GM10266 (cell line): ENCODE results near the gene PRKG1.

Experiments used
- DNase-seq: peaks from one replicate; pipeline ENCODE4 v3.0.0; 2012; ENCODE audit errors: extremely low spot score
- TF ChIP-seq, protein P1 (sequence below): IDR thresholded peaks from 2 replicates; pipeline ENCODE4 v1.5.1; 2012; ENCODE audit warnings: mild to moderate bottlenecking, low read depth; ENCODE audit not compliant: control insufficient read depth, insufficient read depth; ENCODE audit errors: missing control alignments

The PRKG1 gene

DNA sequence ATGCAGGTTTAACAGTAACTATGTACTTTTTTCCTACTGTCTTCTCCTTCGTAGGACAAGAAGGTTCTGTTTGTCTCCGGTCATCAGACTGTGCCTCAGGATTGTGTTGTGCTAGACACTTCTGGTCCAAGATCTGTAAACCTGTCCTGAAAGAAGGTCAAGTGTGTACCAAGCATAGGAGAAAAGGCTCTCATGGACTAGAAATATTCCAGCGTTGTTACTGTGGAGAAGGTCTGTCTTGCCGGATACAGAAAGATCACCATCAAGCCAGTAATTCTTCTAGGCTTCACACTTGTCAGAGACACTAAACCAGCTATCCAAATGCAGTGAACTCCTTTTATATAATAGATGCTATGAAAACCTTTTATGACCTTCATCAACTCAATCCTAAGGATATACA is 1242.2 kb downstream of the PRKG1 start:
- TF ChIP-seq, protein P1, sequence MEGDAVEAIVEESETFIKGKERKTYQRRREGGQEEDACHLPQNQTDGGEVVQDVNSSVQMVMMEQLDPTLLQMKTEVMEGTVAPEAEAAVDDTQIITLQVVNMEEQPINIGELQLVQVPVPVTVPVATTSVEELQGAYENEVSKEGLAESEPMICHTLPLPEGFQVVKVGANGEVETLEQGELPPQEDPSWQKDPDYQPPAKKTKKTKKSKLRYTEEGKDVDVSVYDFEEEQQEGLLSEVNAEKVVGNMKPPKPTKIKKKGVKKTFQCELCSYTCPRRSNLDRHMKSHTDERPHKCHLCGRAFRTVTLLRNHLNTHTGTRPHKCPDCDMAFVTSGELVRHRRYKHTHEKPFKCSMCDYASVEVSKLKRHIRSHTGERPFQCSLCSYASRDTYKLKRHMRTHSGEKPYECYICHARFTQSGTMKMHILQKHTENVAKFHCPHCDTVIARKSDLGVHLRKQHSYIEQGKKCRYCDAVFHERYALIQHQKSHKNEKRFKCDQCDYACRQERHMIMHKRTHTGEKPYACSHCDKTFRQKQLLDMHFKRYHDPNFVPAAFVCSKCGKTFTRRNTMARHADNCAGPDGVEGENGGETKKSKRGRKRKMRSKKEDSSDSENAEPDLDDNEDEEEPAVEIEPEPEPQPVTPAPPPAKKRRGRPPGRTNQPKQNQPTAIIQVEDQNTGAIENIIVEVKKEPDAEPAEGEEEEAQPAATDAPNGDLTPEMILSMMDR = no peak

DNA sequence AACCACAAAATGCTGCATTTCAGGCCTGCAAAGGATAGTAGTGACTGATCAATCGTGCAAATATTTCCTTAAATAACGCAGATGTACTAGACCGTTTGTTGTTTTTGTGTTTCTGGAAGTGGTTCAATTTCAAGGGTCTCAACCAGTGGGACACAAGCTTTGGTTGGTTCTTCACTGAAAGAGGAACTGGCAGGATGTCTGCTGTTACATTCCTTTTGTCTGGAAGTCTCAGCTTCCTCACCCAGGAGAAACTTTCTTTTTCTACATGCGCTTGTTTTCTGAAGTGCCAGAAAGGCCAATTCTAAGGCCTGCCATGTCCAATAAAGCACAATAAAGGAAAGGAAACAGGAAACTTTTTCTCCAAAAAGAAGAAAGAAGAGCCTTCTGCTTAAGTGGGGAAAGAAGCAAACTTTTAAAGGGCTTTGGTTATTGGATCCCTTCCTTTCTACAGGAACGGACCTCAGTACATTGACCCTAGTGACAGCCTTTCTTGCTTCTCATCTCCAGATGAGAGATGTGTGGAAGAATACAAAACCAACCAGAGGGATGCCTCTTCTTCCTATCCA is 1243.9 kb downstream of the PRKG1 start:
- TF ChIP-seq, protein P1 = no peak
- DNase-seq = no peak

More for the DNA sequence above, 1242.2 kb downstream of the PRKG1 start:
- DNase-seq = no peak

DNA sequence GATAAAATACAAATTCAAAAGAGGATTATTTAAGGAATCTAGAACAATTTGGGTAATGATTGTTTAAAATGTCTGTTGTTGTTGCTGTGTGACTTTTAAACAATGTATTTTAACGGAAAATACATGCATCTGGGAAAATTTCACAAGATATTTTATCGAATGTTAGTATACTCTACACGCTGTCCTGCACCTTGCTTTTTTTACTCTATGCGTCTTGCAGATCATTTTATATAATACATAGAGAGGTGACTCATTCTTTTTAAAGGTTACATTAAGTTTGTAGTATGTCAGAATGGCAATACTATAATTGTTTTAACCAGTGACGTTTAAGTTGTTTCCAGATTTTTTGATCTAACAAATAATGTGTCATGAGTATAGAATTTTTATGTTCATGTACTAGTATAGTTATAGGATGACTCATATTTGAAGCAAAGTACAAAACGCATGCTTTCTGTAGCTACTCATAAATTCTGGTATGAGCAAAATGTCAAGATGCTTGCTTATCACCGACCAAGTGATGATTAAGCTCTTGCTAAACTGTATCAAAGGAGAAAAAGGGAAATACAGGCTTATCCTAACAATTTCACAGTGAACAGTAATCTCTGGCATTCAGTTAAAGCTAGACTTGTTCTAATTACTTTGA is 1244.7 kb downstream of the PRKG1 start:
- TF ChIP-seq, protein P1 = no peak
- DNase-seq = no peak

DNA sequence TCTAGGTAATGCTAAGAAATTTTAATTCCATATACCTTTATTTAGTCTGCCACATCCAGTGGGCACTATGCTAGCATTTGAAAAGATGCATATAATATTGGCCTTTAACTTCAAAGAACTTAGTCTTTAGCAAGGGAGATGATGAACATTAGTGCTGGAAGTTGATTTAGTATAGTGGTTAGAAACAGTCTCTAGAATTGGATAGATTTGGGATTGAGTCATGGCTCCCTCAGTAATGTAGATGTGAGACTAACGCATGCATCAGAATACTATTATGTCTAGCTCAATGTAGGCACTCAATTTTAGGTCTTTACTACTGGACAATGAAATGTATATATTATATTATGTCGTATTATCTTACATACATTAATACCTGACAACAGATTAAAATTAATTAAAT is 1245.6 kb downstream of the PRKG1 start:
- no peak for DNase-seq
- TF ChIP-seq, protein P1 = no peak

DNA sequence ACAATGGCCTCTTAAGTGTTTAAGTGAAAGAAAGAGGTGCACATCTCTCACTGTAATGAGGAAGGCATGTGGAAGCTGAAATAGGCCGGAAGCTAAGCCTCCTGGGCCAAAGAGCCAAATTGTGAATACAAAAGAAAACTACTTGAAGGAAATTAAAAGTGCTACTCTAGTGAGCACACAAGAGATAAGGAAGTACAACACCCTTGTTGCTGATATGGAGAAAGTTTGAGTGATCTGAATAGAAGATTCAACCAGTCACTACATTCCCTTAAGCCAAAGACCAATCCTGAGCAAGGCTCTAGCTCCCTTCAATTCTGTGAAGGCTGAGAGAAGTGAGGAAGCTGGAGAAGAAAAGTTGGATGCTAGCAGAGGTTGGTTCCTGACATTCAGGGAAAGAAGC is 1248.0 kb downstream of the PRKG1 start:
- TF ChIP-seq, protein P1 = no peak

DNA sequence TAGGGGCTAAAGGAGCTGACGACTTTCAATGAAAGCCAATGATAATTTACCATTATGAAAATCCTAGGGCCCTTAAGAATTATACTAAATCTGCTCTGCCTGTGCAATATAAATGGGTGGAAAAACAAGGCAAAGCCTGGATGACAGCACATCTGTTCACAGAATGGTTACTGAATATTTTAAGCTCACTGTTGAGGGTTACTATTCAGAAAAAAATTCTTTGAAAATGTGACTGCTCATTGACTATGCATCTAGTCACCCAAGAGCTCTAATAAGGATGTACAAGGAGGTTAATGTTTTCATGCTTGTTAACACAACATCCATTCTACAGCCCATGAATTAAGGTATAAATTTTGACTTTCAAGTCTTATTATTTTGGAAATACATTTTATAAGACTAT is 1248.6 kb downstream of the PRKG1 start:
- DNase-seq = no peak

More for the DNA sequence above, 1248.0 kb downstream of the PRKG1 start:
- no peak for DNase-seq

DNA sequence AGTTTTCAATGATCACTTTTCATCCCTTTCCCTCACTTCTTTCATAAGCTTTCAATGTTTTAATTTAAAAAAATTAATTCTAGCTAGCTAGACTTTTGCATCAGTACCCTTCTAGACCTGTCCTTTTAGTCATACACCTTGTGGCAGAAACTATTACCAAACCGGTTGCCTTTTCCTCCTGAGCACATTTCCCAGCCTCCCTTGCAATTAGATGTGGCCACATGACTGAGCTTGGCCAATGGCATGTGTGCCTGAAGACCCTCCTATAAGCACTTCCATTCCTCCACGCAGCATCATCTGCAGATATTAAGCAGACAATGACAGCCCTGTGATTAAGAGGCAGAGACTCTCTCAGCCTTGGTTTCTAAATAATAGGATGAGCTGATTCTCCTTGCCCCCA is 1252.1 kb downstream of the PRKG1 start:
- DNase-seq = no peak
- TF ChIP-seq, protein P1 = no peak

More for the DNA sequence above, 1248.6 kb downstream of the PRKG1 start:
- TF ChIP-seq, protein P1 = no peak
